T-helper 22 cell (primary cell): ENCODE data around the gene TPX2.

Source experiments
- DNase-seq: peaks from one replicate; pipeline ENCODE4 v3.0.0-alpha.2; 2020; ENCODE audit warnings: low read depth

Gene TPX2

GRCh38 chr20:31706607-31707257 is 32.4 kb upstream of the TPX2 start:
- DNase-seq = no peak

DNA sequence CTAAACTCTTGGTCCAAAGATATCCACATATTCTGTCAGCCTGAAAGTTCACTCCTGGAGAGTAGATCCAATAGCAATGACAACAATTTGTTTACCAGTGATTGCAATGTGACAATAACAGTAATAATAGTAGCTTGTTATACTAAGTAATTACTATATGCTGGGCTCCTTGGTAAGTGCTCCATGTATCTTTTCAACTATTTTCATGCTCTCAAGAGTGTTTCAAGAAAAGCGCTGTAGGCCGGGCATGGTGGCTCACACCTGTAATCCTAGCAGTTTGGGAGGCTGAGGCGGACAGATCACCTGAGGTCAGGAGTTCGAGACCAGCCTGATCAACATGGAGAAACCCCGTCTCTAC is 31.9 kb upstream of the TPX2 start:
- DNase-seq = no peak

DNA sequence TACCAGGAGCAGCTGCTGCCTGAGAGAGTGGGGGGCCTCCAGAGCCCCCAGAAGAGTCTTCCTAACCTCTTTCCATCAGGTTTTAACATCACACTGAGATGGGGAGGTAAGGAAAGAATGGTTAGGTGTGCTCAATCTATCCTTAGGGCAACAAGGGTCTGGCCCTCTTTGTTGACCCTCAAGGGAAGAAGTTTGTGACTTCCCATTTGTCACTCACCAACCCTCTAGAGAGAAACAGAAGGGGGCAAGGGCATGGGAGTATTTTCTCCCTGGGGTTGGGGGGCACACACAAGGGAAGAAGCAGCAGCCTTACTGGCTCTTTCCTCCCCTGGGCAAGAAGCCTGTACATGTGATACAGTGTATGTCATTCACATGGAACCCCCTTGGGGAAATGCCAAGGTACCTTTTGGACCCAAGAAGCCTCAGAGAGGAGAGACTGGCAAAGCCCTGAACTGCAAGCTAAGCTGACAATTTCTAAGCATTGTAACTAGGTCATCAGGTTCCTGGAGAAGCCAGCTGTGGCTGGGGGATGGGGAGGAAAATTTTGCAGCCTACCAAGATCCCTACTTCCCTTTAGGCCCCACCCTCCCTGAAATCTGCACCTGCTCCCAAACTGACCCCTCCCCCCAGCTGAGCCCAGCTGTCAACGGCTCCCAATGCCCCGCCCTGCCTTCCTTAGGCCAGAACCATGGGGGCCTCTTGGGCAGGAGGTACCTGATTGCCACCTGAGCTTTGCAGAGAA is 30.9 kb upstream of the TPX2 start:
- no peak for DNase-seq

- DNase-seq = no peak
Observed at GRCh38 chr20:31708736-31709534, 30.2 kb upstream of the TPX2 start.

DNA sequence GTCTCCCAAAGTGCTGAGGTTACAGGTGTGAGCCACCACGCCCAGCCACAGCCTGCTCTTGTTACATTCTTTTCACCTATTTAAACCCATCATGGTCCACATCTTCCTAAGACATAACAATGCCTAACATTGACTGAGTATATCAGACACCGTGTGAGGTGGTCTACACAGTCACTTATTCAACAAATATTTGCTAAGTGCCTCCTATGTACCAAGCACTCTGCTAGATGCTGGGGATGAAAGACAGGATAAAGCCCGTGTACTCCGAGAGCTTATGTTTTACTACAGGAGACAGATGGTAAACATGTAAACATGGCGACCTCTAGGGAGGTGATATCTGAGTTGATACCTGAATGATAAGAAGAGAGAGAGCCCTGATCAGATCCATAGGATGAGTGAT is 29.2 kb upstream of the TPX2 start:
- no peak for DNase-seq

- DNase-seq = no peak
Observed at GRCh38 chr20:31710423-31711108, 28.5 kb upstream of the TPX2 start.

GRCh38 chr20:31711179-31712111 is 27.6 kb upstream of the TPX2 start:
- DNase-seq = no peak

DNA sequence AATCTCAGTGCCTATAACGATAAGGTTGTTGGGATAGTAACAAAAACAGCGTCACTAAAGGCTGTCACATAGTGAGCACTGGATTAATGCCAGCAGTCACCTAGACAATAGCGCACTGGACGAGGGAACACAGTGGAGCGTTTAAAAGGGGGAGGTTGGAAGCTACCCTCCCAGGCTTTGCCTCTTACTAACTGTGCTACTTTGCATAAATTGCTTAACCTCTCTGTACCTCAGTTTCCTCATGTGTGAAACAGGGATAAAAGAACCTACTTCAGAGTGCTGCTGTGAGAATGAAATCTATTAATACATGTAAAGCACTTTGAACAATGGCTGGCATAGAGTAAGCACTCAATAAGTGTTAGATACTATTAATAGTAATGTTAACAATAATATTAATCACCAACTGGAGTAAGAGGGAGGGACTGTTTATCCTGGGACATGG is 27.0 kb upstream of the TPX2 start:
- DNase-seq = no peak

DNA sequence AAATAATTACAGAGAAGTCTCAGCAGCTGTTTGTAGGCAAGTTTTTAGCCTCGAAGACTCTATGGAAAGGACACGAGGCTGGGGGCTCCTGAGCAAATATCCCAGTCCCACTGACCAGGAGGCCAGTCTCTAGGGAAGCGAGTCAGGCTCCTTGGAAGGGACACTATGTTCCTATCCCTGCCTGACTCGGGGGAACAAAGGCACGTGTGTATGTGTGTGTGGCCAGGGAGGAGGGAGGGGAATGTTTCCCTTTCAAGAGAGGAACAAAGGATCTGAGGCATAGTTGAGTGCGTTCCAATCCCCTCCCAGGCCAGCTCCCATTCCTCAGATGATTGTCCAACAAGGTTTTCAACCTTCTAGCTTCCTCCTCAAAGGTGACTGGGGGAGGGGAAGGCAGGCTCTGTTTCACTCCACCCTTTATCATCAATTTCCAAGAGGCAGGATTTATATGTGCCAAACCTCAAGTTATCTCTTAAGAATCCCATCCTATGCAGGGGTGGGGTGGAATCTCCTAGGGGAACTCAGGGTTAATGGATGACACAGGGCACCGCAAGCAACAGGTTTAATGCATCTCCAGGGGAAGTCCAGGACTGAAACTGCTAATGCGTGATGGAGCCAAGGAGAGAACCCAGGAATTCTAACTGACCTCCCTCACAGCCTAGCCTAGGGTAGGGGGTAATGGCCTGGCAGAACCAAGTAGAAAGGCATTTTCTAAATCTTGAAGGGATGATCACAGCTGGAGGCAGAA is 26.4 kb upstream of the TPX2 start:
- DNase-seq = no peak

GRCh38 chr20:31713312-31714273 is 25.5 kb upstream of the TPX2 start:
- DNase-seq = no peak

DNA sequence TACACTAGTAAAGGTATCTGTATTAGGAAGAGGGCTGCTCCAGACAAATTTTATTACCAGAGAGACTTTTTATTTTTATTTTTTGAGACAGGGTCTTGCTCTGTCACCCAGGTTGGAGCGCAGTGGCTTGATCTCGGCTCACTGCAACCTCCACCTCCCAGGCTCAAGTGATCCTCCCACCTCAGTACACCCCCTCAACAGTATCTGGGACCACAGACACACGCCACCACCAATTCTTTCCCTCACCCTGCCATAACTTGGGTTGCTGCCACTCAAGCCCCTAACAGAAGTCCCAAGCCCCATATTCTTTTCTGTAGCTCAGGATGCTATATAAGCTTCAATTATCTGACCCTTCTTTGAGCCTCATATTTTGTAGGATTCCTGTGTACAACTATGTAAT is 23.3 kb upstream of the TPX2 start:
- DNase-seq = no peak

DNA sequence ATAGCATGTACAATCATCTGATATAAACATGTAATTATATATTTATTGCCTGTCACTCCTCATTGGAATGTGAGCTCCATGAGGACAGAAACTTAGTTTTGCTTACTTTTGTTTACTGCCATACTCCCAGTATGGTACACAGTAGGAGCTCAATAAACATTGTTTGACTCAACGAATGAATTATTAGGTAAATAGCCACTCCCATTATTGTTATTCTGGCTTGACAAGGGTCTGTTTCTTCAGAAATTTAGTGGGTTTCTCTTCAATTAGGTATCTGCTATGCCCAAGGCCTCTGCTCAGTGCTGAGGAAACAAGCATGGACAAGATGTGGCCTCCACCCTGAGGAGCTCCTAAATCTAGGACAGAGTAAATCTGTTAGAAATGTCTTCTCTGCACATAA is 22.7 kb upstream of the TPX2 start:
- DNase-seq = no peak

- no peak for DNase-seq
Observed at GRCh38 chr20:31716818-31717477, 22.1 kb upstream of the TPX2 start.

- DNase-seq = no peak
Observed at GRCh38 chr20:31717478-31718201, 21.4 kb upstream of the TPX2 start.

DNA sequence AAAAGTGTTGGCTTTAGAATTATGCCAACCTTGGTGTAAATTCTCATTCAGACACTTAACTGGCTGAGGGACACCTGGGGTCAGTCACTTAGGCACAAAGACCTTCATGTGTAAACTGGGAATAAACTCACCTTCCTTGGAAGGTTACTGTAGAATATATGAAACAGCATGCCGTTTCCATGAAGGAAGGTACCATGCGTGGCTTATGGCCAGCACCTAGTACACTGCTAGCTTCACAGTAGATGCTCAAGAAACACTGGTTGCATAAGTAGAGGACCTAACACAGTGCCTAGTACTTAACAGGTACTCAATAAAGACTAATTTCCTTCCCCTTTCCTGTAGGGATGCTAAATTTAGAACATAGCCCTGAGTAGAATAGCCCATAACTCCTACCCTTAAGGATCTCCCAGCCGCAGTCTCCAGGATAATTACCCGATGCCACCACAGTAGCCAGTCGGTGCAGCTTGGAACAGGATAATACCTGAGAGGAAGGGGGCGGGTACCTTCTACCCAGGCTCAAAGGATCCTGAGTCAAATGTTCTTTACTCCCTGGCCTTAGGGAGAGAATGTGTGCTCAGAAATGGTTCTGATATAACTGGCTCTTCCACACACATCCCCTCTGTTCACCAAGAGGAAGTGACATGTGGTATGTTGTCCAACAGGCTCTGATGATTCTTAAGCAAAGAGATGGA is 20.0 kb upstream of the TPX2 start:
- DNase-seq = no peak

GRCh38 chr20:31719644-31720485 is 19.2 kb upstream of the TPX2 start:
- DNase-seq = no peak
